ENCODE data around the gene SNTA1.

Gene SNTA1

GRCh38 chr20:33401921-33402369, 41.6 kb downstream of the SNTA1 start:
- Histone ChIP-seq H3K4me2 (ENCODE audit: low read length) (peak overlapping the region; percentile 73), H3K79me2 (ENCODE audit: insufficient read depth, low read length) (peaks cover 43% of the 10 kb centered on the region), H4K20me1 (ENCODE audit: insufficient read depth, low read length) (no peaks in the 10 kb centered on the region), H2AFZ (ENCODE audit: low read length) (0 out of 2 replicates have a peak overlapping the region, but pooled peaks have one; percentile 36), H3K27me3 (ENCODE audit: insufficient read depth, low read length) (no peaks in the 10 kb centered on the region), H3K36me3 (ENCODE audit: insufficient read depth, low read length) (peaks cover 21% of the 10 kb centered on the region), H3K9ac (ENCODE audit: low read length) (peak overlapping the region; percentile 84), H3K4me1 (ENCODE audit: insufficient read depth, low read length, severe bottlenecking) (peaks cover 27% of the 10 kb centered on the region), H3K9me2 (ENCODE audit: low read depth, low read length) (no peaks in the 10 kb centered on the region), H3F3A (ENCODE audit: insufficient read depth, low read length) (no peaks in the 10 kb centered on the region), H3K9me3 (ENCODE audit: low read length) (no peaks in the 10 kb centered on the region), H3K27ac (ENCODE audit: low read depth, low read length, poor library complexity, severe bottlenecking) (peak overlapping the region; percentile 60), H3K4me3 (ENCODE audit: low read depth, low read length, poor library complexity, severe bottlenecking) (peak overlapping the region; percentile 88)
- no peak for TF ChIP-seq CTCF (IDR thresholded peaks at IDR 0.05; ENCODE audit: low read length)
- TF ChIP-seq EZH2 (IDR thresholded peaks at IDR 0.05; ENCODE audit: borderline replicate concordance, low read length): no peak

GRCh38 chr20:33401184-33401920, 42.2 kb downstream of the SNTA1 start, which contains the start of gene CDK5RAP1:
CDK5RAP1 (minus strand) TSS chr20:33401519; CDS start chr20:33397064, 4,455 bp downstream.
- 0 out of 2 replicates have a peak within 1 kb of the TSS, but pooled peaks have one; percentile 36 for H2AFZ ChIP-seq (ENCODE audit: low read length)

GRCh38 chr20:33400812-33401183, 42.8 kb downstream of the SNTA1 start:
- Histone ChIP-seq H3K9me3 (ENCODE audit: low read length) (no peaks in the 10 kb centered on the region), H2AFZ (ENCODE audit: low read length) (no peak overlapping the region), H3K36me3 (ENCODE audit: insufficient read depth, low read length) (peaks cover 18% of the 10 kb centered on the region; the same call in 1 of the 2 replicates), H3K9ac (ENCODE audit: low read length) (peak overlapping the region; percentile 84), H3K4me2 (ENCODE audit: low read length) (peak overlapping the region; percentile 73), H3F3A (ENCODE audit: insufficient read depth, low read length) (no peaks in the 10 kb centered on the region), H3K27ac (ENCODE audit: low read depth, low read length, poor library complexity, severe bottlenecking) (no peak overlapping the region), H3K79me2 (ENCODE audit: insufficient read depth, low read length) (peaks cover 43% of the 10 kb centered on the region), H3K27me3 (ENCODE audit: insufficient read depth, low read length) (no peaks in the 10 kb centered on the region), H3K4me3 (ENCODE audit: low read depth, low read length, poor library complexity, severe bottlenecking) (peak overlapping the region; percentile 88), H3K4me1 (ENCODE audit: insufficient read depth, low read length, severe bottlenecking) (peaks cover 27% of the 10 kb centered on the region), H4K20me1 (ENCODE audit: insufficient read depth, low read length) (no peaks in the 10 kb centered on the region), H3K9me2 (ENCODE audit: low read depth, low read length) (no peaks in the 10 kb centered on the region)
- TF ChIP-seq EZH2 (IDR thresholded peaks at IDR 0.05; ENCODE audit: borderline replicate concordance, low read length) (no peak), CTCF (IDR thresholded peaks at IDR 0.05; ENCODE audit: low read length) (peak; percentile 39; the same call in 1 of the 2 replicates)

More at GRCh38 chr20:33401184-33401920, 42.2 kb downstream of the SNTA1 start, which contains the start of gene CDK5RAP1:
- Histone ChIP-seq H3K9me3 (ENCODE audit: low read length) (no peaks in the 10 kb centered on the region), H3F3A (ENCODE audit: insufficient read depth, low read length) (no peaks in the 10 kb centered on the region), H3K4me1 (ENCODE audit: insufficient read depth, low read length, severe bottlenecking) (peaks cover 27% of the 10 kb centered on the region), H3K9me2 (ENCODE audit: low read depth, low read length) (no peaks in the 10 kb centered on the region), H4K20me1 (ENCODE audit: insufficient read depth, low read length) (no peaks in the 10 kb centered on the region), H3K27ac (ENCODE audit: low read depth, low read length, poor library complexity, severe bottlenecking) (peak within 1 kb of the TSS; percentile 60), H3K36me3 (ENCODE audit: insufficient read depth, low read length) (peaks cover 20% of the 10 kb centered on the region), H3K4me3 (ENCODE audit: low read depth, low read length, poor library complexity, severe bottlenecking) (peak within 1 kb of the TSS; percentile 88), H3K9ac (ENCODE audit: low read length) (peak within 1 kb of the TSS; percentile 84), H3K4me2 (ENCODE audit: low read length) (peak within 1 kb of the TSS; percentile 73), H3K27me3 (ENCODE audit: insufficient read depth, low read length) (no peaks in the 10 kb centered on the region), H3K79me2 (ENCODE audit: insufficient read depth, low read length) (peaks cover 43% of the 10 kb centered on the region)
- TF ChIP-seq EZH2 (IDR thresholded peaks at IDR 0.05; ENCODE audit: borderline replicate concordance, low read length) (no peak), CTCF (IDR thresholded peaks at IDR 0.05; ENCODE audit: low read length) (no peak)
